HepG2 (cell line): ENCODE data around the gene HPS4. TPM values are rescaled to one million over a fixed set of nuclear protein-coding genes. Genes with fewer than 3 reads are reported as not detected.

Source experiments
- ATAC-seq: fragments of 200-7000 bp; cut with Tn5 transposase; 3 replicates; pipeline ENCODE4 v1.9.1; 2020; ENCODE audit warnings: mild to moderate bottlenecking, moderate library complexity
- BruUV-seq: library from RNA; stranded (reverse); fragments of 400-500 nt; replicated peaks from 2 replicates; lab custom pipeline; 2021; lab: Mats Ljungman, UMichigan
- CTCF ChIA-PET: fragments of 300-600 bp; formaldehyde crosslinking; extraction: SDS; loops from one replicate; lab custom pipeline; 2021; ENCODE audit warnings: low total read pairs, inconsistent platforms, low intra/inter-chr PET ratio; lab: Yijun Ruan, JAX
- POLR2A ChIA-PET: fragments of 350-600 bp; sonication (Branson Sonifier 250); formaldehyde crosslinking; loops from one replicate; lab custom pipeline; 2020; ENCODE audit warnings: antibody characterized with exemption, inconsistent platforms; lab: Yijun Ruan, JAX
- DNase-seq: peaks from one replicate; pipeline ENCODE4 v3.0.0-alpha.2; 2015; ENCODE audit warnings: low spot score
- FAIRE-seq: peaks from 3 replicates; lab custom pipeline; 2011; peaks lifted over from hg19 to GRCh38; lab: Jason Lieb, UNC
- H2AFZ ChIP-seq: one replicate; pipeline ENCODE4 v1.6.1; 2011; ENCODE audit warnings: low read length, inconsistent platforms
- H3K27ac ChIP-seq: fragments of 300-600 bp; 3 replicates; pipeline ENCODE4 v1.8.0; 2011; ENCODE audit warnings: mixed run types, mild to moderate bottlenecking, mixed read lengths, low read length, inconsistent platforms; ENCODE audit not compliant: insufficient read depth; ENCODE audit errors: extremely low read length
- H3K27me3 ChIP-seq, 2 experiments: fragments of 200-600 bp in 1 of 2; 2 replicates in 1 of 2; 3 replicates in 1 of 2; pipeline versions ENCODE4 v1.6.0 to v1.8.0; 2011; ENCODE audit warnings: low read length in 2 of 2, mild to moderate bottlenecking in 2 of 2, moderate library complexity in 2 of 2, inconsistent platforms in 1 of 2; ENCODE audit not compliant: insufficient read depth in 2 of 2, control insufficient read depth in 1 of 2
- H3K36me3 ChIP-seq, 2 experiments: fragments of 200-600 bp in 1 of 2; replicated peaks in 1 of 2; 2 replicates in 1 of 2; 3 replicates in 1 of 2; pipeline versions ENCODE4 v1.5.1 to v1.8.0; 2011; ENCODE audit warnings: low read length in 2 of 2, inconsistent platforms in 1 of 2; ENCODE audit not compliant: insufficient read depth in 2 of 2, control insufficient read depth in 1 of 2
- H3K4me1 ChIP-seq: 2 replicates; pipeline ENCODE4 v1.5.1; 2012; ENCODE audit warnings: low read length, inconsistent platforms; ENCODE audit not compliant: insufficient read depth
- H3K4me2 ChIP-seq: 2 replicates; pipeline ENCODE4 v1.6.0; 2011; ENCODE audit warnings: low read depth, low read length, inconsistent platforms
- H3K4me3 ChIP-seq, 3 experiments: fragments of 200-600 bp in 1 of 3; sonication (generic), shearing (Covaris generic) in 1 of 3; replicated peaks in 1 of 3; 2 replicates each; pipeline ENCODE4 v1.5.1; 2011 to 2016; ENCODE audit warnings: low read length in 3 of 3, inconsistent platforms in 2 of 3, low read depth in 2 of 3, mild to moderate bottlenecking in 2 of 3, control low read depth in 1 of 3, mixed read lengths in 1 of 3; ENCODE audit not compliant: insufficient read depth in 1 of 3
- H3K79me2 ChIP-seq: one replicate; pipeline ENCODE4 v1.6.1; 2011; ENCODE audit warnings: low read length, inconsistent platforms; ENCODE audit not compliant: insufficient read depth
- H3K9ac ChIP-seq: 2 replicates; pipeline ENCODE4 v1.6.0; 2011; ENCODE audit warnings: mild to moderate bottlenecking, low read depth, low read length, inconsistent platforms; ENCODE audit not compliant: insufficient read depth
- H3K9me3 ChIP-seq: 2 replicates; pipeline ENCODE4 v1.5.1; 2012; ENCODE audit warnings: mild to moderate bottlenecking, low read length
- H4K20me1 ChIP-seq: 2 replicates; pipeline ENCODE4 v1.6.0; 2011; ENCODE audit warnings: inconsistent platforms, mild to moderate bottlenecking, low read length, moderate library complexity; ENCODE audit not compliant: insufficient read depth
- FIP1L1 ChIP-seq: fragments of 200-400 bp; formaldehyde crosslinking; IDR thresholded peaks from 2 replicates; pipeline ENCODE4 v1.6.1; 2018; ENCODE audit warnings: low read depth, mild to moderate bottlenecking, low read length, moderate library complexity, borderline replicate concordance; ENCODE audit not compliant: insufficient read depth
- GZF1 ChIP-seq: sonication (generic); formaldehyde crosslinking; IDR thresholded peaks from 2 replicates; pipeline ENCODE4 v1.5.1; 2020; ENCODE audit warnings: mild to moderate bottlenecking, missing genetic modification reagents
- SALL1 ChIP-seq: sonication (generic); formaldehyde crosslinking; IDR thresholded peaks from 2 replicates; pipeline ENCODE4 v1.8.0; 2022; ENCODE audit warnings: mild to moderate bottlenecking, missing genetic modification reagents
- SIX4 ChIP-seq: sonication (generic); formaldehyde crosslinking; IDR thresholded peaks from 2 replicates; pipeline ENCODE4 v1.4.0; 2020; ENCODE audit warnings: missing genetic modification reagents
- SYNCRIP ChIP-seq: fragments of 200-400 bp; formaldehyde crosslinking; IDR thresholded peaks from 2 replicates; pipeline ENCODE4 v1.6.1; 2018; ENCODE audit warnings: mild to moderate bottlenecking, low read depth, low read length; ENCODE audit not compliant: insufficient read depth
- THAP9 ChIP-seq: sonication (generic); formaldehyde crosslinking; IDR thresholded peaks from 2 replicates; pipeline ENCODE4; 2020; ENCODE audit warnings: missing genetic modification reagents, mild to moderate bottlenecking, borderline replicate concordance
- USF2 ChIP-seq, 2 experiments: sonication (generic) in 1 of 2; formaldehyde crosslinking in 1 of 2; IDR thresholded peaks; 2 replicates each; pipeline versions ENCODE4 v1.5.1 to v1.6.1; 2011 to 2020; ENCODE audit warnings: borderline replicate concordance in 1 of 2, low read depth in 1 of 2, low read length in 1 of 2, mild to moderate bottlenecking in 1 of 2, missing genetic modification reagents in 1 of 2, moderate library complexity in 1 of 2
- WIZ ChIP-seq: sonication (generic); formaldehyde crosslinking; IDR thresholded peaks from 2 replicates; pipeline ENCODE4 v1.5.1; 2020; ENCODE audit warnings: mild to moderate bottlenecking, missing genetic modification reagents
- ZBTB7B ChIP-seq: sonication (generic); formaldehyde crosslinking; IDR thresholded peaks from 2 replicates; pipeline ENCODE4 v1.4.0; 2020; ENCODE audit warnings: missing genetic modification reagents
- ZNF841 ChIP-seq: sonication (generic); formaldehyde crosslinking; IDR thresholded peaks from 2 replicates; pipeline ENCODE4 v1.8.1; 2023; ENCODE audit warnings: missing genetic modification reagents, borderline replicate concordance
- WGBS: methylation state at CpG from one replicate; pipeline ENCODE4 v1.1.6; 2017; ENCODE audit warnings: low lambda C conversion rate; 5-methylcytosine and 5-hydroxymethylcytosine counted together
- in situ Hi-C: cut with HindIII; loops from 2 replicates; pipeline ENCODE4 v1.10.0; 2017; ENCODE audit warnings: low pct_unique_long_range_greater_than_20kb; ENCODE audit not compliant: extremely low pct_ligation_motif_present
- intact Hi-C: fragments of 100-400 bp; cut with micrococcal nuclease; formaldehyde crosslinking; loops from one replicate; pipeline ENCODE4 v1.10.0; 2022; ENCODE audit not compliant: unreplicated experiment
- polyA plus RNA-seq, 8 experiments: library from polyadenylated mRNA; depleted of rRNA in 3 of 8; stranded (reverse) in 7 of 8; unstranded in 1 of 8; fragments of >200 nt; fragmentation: Illumina TruSeq in 4 of 8; extraction: Trizol in 4 of 8; gene quantifications; 2 replicates each; pipeline versions ENCODE4 v1.2.1 to v1.2.3, GENCODE V29; 2011 to 2016; ENCODE audit warnings: low read depth in 4 of 8, missing spikeins in 1 of 8, mixed read lengths in 1 of 8; ENCODE audit not compliant: insufficient read depth in 1 of 8
- total RNA-seq, 5 experiments: library from RNA; depleted of rRNA; stranded (reverse); fragments of >200 nt; fragmentation: Illumina TruSeq; extraction: Trizol; gene quantifications; 2 replicates each; pipeline ENCODE4 v1.2.3, GENCODE V29; 2016; ENCODE audit warnings: low read depth in 1 of 5
- TF ChIP-seq, protein P1 (sequence below): sonication (generic); formaldehyde crosslinking; IDR thresholded peaks from 2 replicates; pipeline ENCODE4 v1.4.0; 2020; ENCODE audit warnings: missing genetic modification reagents

The HPS4 gene
- total and polyA plus RNA-seq, 2 of the 13 experiments (the other 11 are each of a cell fraction or from before 2014, with no cell fraction given), result 27.4 to 34.0 TPM

- DNase-seq, result no peak
- Histone ChIP-seq H3K4me3 (no peak overlapping the region), H4K20me1 (no peaks in the 10 kb centered on the region), H3K4me2 (no peak overlapping the region), H3K9ac (no peak overlapping the region), H3K36me3 (no peaks in the 10 kb centered on the region), H3K27me3 (peaks cover 8 to 73% of the 10 kb centered on the region in 2 experiments), H3K9me3 (no peaks in the 10 kb centered on the region), H3K4me1 (no peaks in the 10 kb centered on the region; the same call in 1 of the 2 replicates), H3K27ac (no peak overlapping the region), H3K79me2 (no peaks in the 10 kb centered on the region), H2AFZ (no peak overlapping the region)
- CTCF ChIA-PET, result no interaction called here
- BruUV-seq, result no TSS peak
- FAIRE-seq, result no peak
- POLR2A ChIA-PET, result no interaction called here
- TF ChIP-seq THAP9 (CRISPR knock-in tag), result no peak
- no peak for TF ChIP-seq SIX4 (CRISPR knock-in tag)
- TF ChIP-seq ZBTB7B (CRISPR knock-in tag), result no peak
- TF ChIP-seq USF2 (IDR thresholded peaks at IDR 0.05; ENCODE audit: low read depth, low read length), result no peak
- TF ChIP-seq USF2 (CRISPR knock-in tag; IDR thresholded peaks at IDR 0.05; ENCODE audit: borderline replicate concordance), result no peak
- TF ChIP-seq WIZ, result no peak
- no peak for TF ChIP-seq ZNF841
- no peak for TF ChIP-seq SYNCRIP
- TF ChIP-seq GZF1, result no peak
- no peak for TF ChIP-seq SALL1
- TF ChIP-seq, protein P1, sequence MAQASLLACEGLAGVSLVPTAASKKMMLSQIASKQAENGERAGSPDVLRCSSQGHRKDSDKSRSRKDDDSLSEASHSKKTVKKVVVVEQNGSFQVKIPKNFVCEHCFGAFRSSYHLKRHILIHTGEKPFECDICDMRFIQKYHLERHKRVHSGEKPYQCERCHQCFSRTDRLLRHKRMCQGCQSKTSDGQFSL (CRISPR knock-in tag), result no peak
- TF ChIP-seq FIP1L1, result no peak
- ATAC-seq, result no peak
- in situ Hi-C loops, result no loop called here
- 60% methylated on average over 8 of the region's 25 CpGs for WGBS
- intact Hi-C loops, result no loop called here
Observed at GRCh38 chr22:26433805-26434204, 49.8 kb downstream of the HPS4 start.
